Adipocyte (in vitro differentiated cells): ENCODE measurements around the gene TPX2.
A peak's percentile ranks its signal among the peaks of the same experiment; 100 is the strongest.
"Not testable (repeated sequence)": the region's sequence is repeated elsewhere in the genome, so short reads cannot be mapped to it uniquely, and the experiment has no call there.

Source experiments
- DNase-seq: peaks from one replicate; pipeline ENCODE4 v3.0.0-alpha.2; 2015; ENCODE audit warnings: low read depth
- H3K27me3 ChIP-seq: replicated peaks from 2 replicates; pipeline ENCODE4 v1.7.0; 2013; ENCODE audit warnings: mild to moderate bottlenecking, low read length, moderate library complexity; ENCODE audit not compliant: control insufficient read depth, insufficient read depth
- H3K36me3 ChIP-seq: 2 replicates; pipeline ENCODE4 v1.7.0; 2013; ENCODE audit warnings: low read length, mild to moderate bottlenecking, moderate library complexity; ENCODE audit not compliant: control insufficient read depth, insufficient read depth, severe bottlenecking
- H3K4me1 ChIP-seq: 2 replicates; pipeline ENCODE4 v1.7.0; 2013; ENCODE audit warnings: mild to moderate bottlenecking, low read length, moderate library complexity; ENCODE audit not compliant: control insufficient read depth, insufficient read depth
- H3K4me3 ChIP-seq: 2 replicates; pipeline ENCODE4 v1.7.0; 2013; ENCODE audit warnings: mild to moderate bottlenecking, low read length, moderate library complexity
- H3K9ac ChIP-seq: 2 replicates; pipeline ENCODE4 v1.7.0; 2013; ENCODE audit warnings: mild to moderate bottlenecking, low read length, moderate library complexity
- H3K9me3 ChIP-seq: 2 replicates; pipeline ENCODE4 v1.7.0; 2013; ENCODE audit warnings: mild to moderate bottlenecking, low read length, moderate library complexity; ENCODE audit not compliant: control insufficient read depth

TPX2 gene

GRCh38 chr20:31811796-31812728 is 73.0 kb downstream of the TPX2 start:
- peak; percentile 68 for DNase-seq
- no peak overlapping the region for H3K4me3 ChIP-seq
- H3K36me3 ChIP-seq = no peaks in the 10 kb centered on the region
- H3K9ac ChIP-seq = no peak overlapping the region
- peaks cover 5% of the 10 kb centered on the region for H3K27me3 ChIP-seq
- no peaks in the 10 kb centered on the region for H3K9me3 ChIP-seq
- H3K4me1 ChIP-seq = peaks cover 27% of the 10 kb centered on the region

- Histone ChIP-seq H3K9me3 (no peaks in the 10 kb centered on the region), H3K4me3 (no peak overlapping the region), H3K9ac (no peak overlapping the region), H3K4me1 (peaks cover 27% of the 10 kb centered on the region), H3K27me3 (peaks cover 11% of the 10 kb centered on the region), H3K36me3 (no peaks in the 10 kb centered on the region)
- no peak for DNase-seq
Observed at GRCh38 chr20:31813611-31814010, 74.5 kb downstream of the TPX2 start.

GRCh38 chr20:31814142-31814541 is 75.1 kb downstream of the TPX2 start:
- not testable (repeated sequence) for H3K9ac ChIP-seq, DNase-seq, H3K9me3 ChIP-seq, H3K4me3 ChIP-seq, H3K36me3 ChIP-seq
- Histone ChIP-seq H3K27me3 (peaks cover 14% of the 10 kb centered on the region), H3K4me1 (peaks cover 27% of the 10 kb centered on the region)

- Histone ChIP-seq H3K4me1 (peaks cover 19% of the 10 kb centered on the region), H3K9me3 (no peaks in the 10 kb centered on the region), H3K36me3 (no peaks in the 10 kb centered on the region), H3K27me3 (peaks cover 22% of the 10 kb centered on the region), H3K4me3 (no peak overlapping the region), H3K9ac (no peak overlapping the region)
- DNase-seq = peak; percentile 27
Observed at GRCh38 chr20:31815408-31816188, 76.5 kb downstream of the TPX2 start.

- Histone ChIP-seq H3K9ac (no peak overlapping the region), H3K4me1 (peaks cover 19% of the 10 kb centered on the region), H3K27me3 (peaks cover 26% of the 10 kb centered on the region), H3K9me3 (no peaks in the 10 kb centered on the region), H3K4me3 (no peak overlapping the region), H3K36me3 (no peaks in the 10 kb centered on the region)
- DNase-seq = no peak
Observed at GRCh38 chr20:31816221-31816620, 77.1 kb downstream of the TPX2 start.

- H3K4me1 ChIP-seq = peaks cover 16% of the 10 kb centered on the region
- peaks cover 27% of the 10 kb centered on the region for H3K27me3 ChIP-seq
- H3K36me3 ChIP-seq = no peaks in the 10 kb centered on the region
- no peak overlapping the region for H3K9ac ChIP-seq
- no peak overlapping the region for H3K4me3 ChIP-seq
- H3K9me3 ChIP-seq = no peaks in the 10 kb centered on the region
- DNase-seq = no peak
Observed at GRCh38 chr20:31817461-31817860, 78.4 kb downstream of the TPX2 start.

- no peaks in the 10 kb centered on the region for H3K9me3 ChIP-seq
- H3K9ac ChIP-seq = no peak overlapping the region
- no peak for DNase-seq
- H3K4me1 ChIP-seq = peaks cover 15% of the 10 kb centered on the region
- no peaks in the 10 kb centered on the region for H3K36me3 ChIP-seq
- H3K27me3 ChIP-seq = peaks cover 32% of the 10 kb centered on the region
- no peak overlapping the region for H3K4me3 ChIP-seq
Observed at GRCh38 chr20:31818376-31818908, 79.4 kb downstream of the TPX2 start.

- peaks cover 15% of the 10 kb centered on the region for H3K4me1 ChIP-seq
- no peaks in the 10 kb centered on the region for H3K9me3 ChIP-seq
- no peak for DNase-seq
- H3K4me3 ChIP-seq = no peak within 1 kb of the TSS
- H3K9ac ChIP-seq = no peak within 1 kb of the TSS
- H3K36me3 ChIP-seq = no peaks in the 10 kb centered on the region
- H3K27me3 ChIP-seq = peaks cover 40% of the 10 kb centered on the region
Observed at GRCh38 chr20:31819083-31819784, 80.1 kb downstream of the TPX2 start, which contains the start of gene MYLK2. Gene MYLK2 (plus strand): TSS chr20:31819356. CDS start chr20:31819581, 225 bp downstream.

- peaks cover 8% of the 10 kb centered on the region for H3K4me1 ChIP-seq
- H3K27me3 ChIP-seq = peaks cover 50% of the 10 kb centered on the region
- DNase-seq = no peak
- H3K9ac ChIP-seq = no peak overlapping the region
- no peak overlapping the region for H3K4me3 ChIP-seq
- H3K9me3 ChIP-seq = no peaks in the 10 kb centered on the region
- no peaks in the 10 kb centered on the region for H3K36me3 ChIP-seq
Observed at GRCh38 chr20:31820228-31820627, 81.1 kb downstream of the TPX2 start.

- H3K4me3 ChIP-seq = no peak overlapping the region
Observed at GRCh38 chr20:31821427-31821826, 82.3 kb downstream of the TPX2 start.

More at GRCh38 chr20:31821427-31821826, 82.3 kb downstream of the TPX2 start:
- no peaks in the 10 kb centered on the region for H3K36me3 ChIP-seq
- no peak for DNase-seq
- no peaks in the 10 kb centered on the region for H3K9me3 ChIP-seq
- peaks cover 61% of the 10 kb centered on the region for H3K27me3 ChIP-seq
- no peaks in the 10 kb centered on the region for H3K4me1 ChIP-seq
- no peak overlapping the region for H3K9ac ChIP-seq
